ENCODE measurements around the gene UBL4B. TPM values are rescaled to one million over a fixed set of nuclear protein-coding genes. Genes with fewer than 3 reads are reported as not detected.

The UBL4B gene
- total and polyA plus RNA-seq, 2 donors (not counting 1 experiment from before 2014, with no cell fraction given): not detected

GRCh38 chr1:110136911-110137310, 24.7 kb downstream of the UBL4B start:
- no CpG with 5 or more reads among the region's 7 CpGs for WGBS (ENCODE audit: insufficient coverage)
- CTCF ChIA-PET: no interaction called here
- H2AFZ ChIP-seq (ENCODE audit: insufficient read depth, low read depth, low read length, poor library complexity, severe bottlenecking): no peak overlapping the region
- intact Hi-C loops (cut with micrococcal nuclease): no loop called here
- Mint-ChIP-seq H3K4me1 (peaks cover 8% of the 10 kb centered on the region), H3K9me3 (ENCODE audit: insufficient read depth) (no peaks in the 10 kb centered on the region), H3K4me3 (no peak overlapping the region), H3K27ac (no peak overlapping the region), H3K27me3 (peaks cover 58% of the 10 kb centered on the region)
- peaks cover 0 to 27% (median 8%) of the 10 kb centered on the region in 4 experiments for H3K27me3 ChIP-seq (replicated peaks in 1 of 4; ENCODE audit: control extremely low read depth in 1 of 4, control insufficient read depth in 3 of 4, insufficient read depth in 4 of 4, low read length in 3 of 4)
- peak; percentile 29 for DNase-seq
- H3K79me2 ChIP-seq (ENCODE audit: control insufficient read depth, insufficient read depth, low read length): no peaks in the 10 kb centered on the region
- no peak overlapping the region for H3K4me3 ChIP-seq (ENCODE audit: control extremely low read depth in 1 of 5, extremely low read depth in 1 of 5, insufficient read depth in 1 of 5, low read depth in 2 of 5, low read length in 4 of 5)
- no peak overlapping the region for H3K4me2 ChIP-seq (replicated peaks; ENCODE audit: low read depth, low read length, poor library complexity, severe bottlenecking)
- no peak overlapping the region for H3K9ac ChIP-seq (ENCODE audit: low read length)
- TF ChIP-seq CTCF (IDR thresholded peaks at IDR 0.05): no peak
- no peak for TF ChIP-seq EZH2 (IDR thresholded peaks at IDR 0.05; ENCODE audit: borderline replicate concordance, insufficient read depth, low read depth, low read length, poor library complexity, severe bottlenecking)
- no peaks in the 10 kb centered on the region for H3K9me3 ChIP-seq (ENCODE audit: control extremely low read depth in 1 of 3, control insufficient read depth in 2 of 3, insufficient read depth in 1 of 3, low read length in 2 of 3)
- no peaks in the 10 kb centered on the region for H3K36me3 ChIP-seq (replicated peaks in 1 of 2; ENCODE audit: control extremely low read depth in 1 of 2, control insufficient read depth in 1 of 2, extremely low read depth in 1 of 2, insufficient read depth in 2 of 2, low read length in 1 of 2)
- ATAC-seq (ENCODE audit: low read depth): no peak
- H4K20me1 ChIP-seq (ENCODE audit: control insufficient read depth, insufficient read depth, low read length, poor library complexity, severe bottlenecking): no peaks in the 10 kb centered on the region
- H3K4me1 ChIP-seq (ENCODE audit: control insufficient read depth in 2 of 2, insufficient read depth in 2 of 2, low read length in 2 of 2): peaks cover 6 to 7% of the 10 kb centered on the region in 2 donors
- H3K27ac ChIP-seq (ENCODE audit: low read length in 2 of 2): no peak overlapping the region
- POLR2A ChIA-PET: no interaction called here

GRCh38 chr1:110138956-110139355, 26.7 kb downstream of the UBL4B start:
- Histone ChIP-seq H3K4me2 (replicated peaks; ENCODE audit: low read depth, low read length, poor library complexity, severe bottlenecking) (no peak overlapping the region), H3K4me1 (ENCODE audit: control insufficient read depth in 2 of 2, insufficient read depth in 2 of 2, low read length in 2 of 2) (peaks cover 6 to 7% of the 10 kb centered on the region in 2 donors), H3K27me3 (replicated peaks in 1 of 4; ENCODE audit: control extremely low read depth in 1 of 4, control insufficient read depth in 3 of 4, insufficient read depth in 4 of 4, low read length in 3 of 4) (peaks cover 0 to 43% (median 14%) of the 10 kb centered on the region in 4 experiments), H3K36me3 (replicated peaks in 1 of 2; ENCODE audit: control extremely low read depth in 1 of 2, control insufficient read depth in 1 of 2, extremely low read depth in 1 of 2, insufficient read depth in 2 of 2, low read length in 1 of 2) (no peaks in the 10 kb centered on the region), H2AFZ (ENCODE audit: insufficient read depth, low read depth, low read length, poor library complexity, severe bottlenecking) (no peak overlapping the region), H3K27ac (ENCODE audit: low read length in 2 of 2) (no peak overlapping the region), H3K9ac (ENCODE audit: low read length) (no peak overlapping the region), H3K9me3 (ENCODE audit: control extremely low read depth in 1 of 3, control insufficient read depth in 2 of 3, insufficient read depth in 1 of 3, low read length in 2 of 3) (no peaks in the 10 kb centered on the region), H4K20me1 (ENCODE audit: control insufficient read depth, insufficient read depth, low read length, poor library complexity, severe bottlenecking) (no peaks in the 10 kb centered on the region), H3K79me2 (ENCODE audit: control insufficient read depth, insufficient read depth, low read length) (no peaks in the 10 kb centered on the region), H3K4me3 (ENCODE audit: control extremely low read depth in 1 of 5, extremely low read depth in 1 of 5, insufficient read depth in 1 of 5, low read depth in 2 of 5, low read length in 4 of 5) (no peak overlapping the region)
- no peak for ATAC-seq (ENCODE audit: low read depth)
- Mint-ChIP-seq H3K27me3 (peaks cover 65% of the 10 kb centered on the region), H3K4me3 (no peak overlapping the region), H3K27ac (no peak overlapping the region), H3K9me3 (ENCODE audit: insufficient read depth) (no peaks in the 10 kb centered on the region), H3K4me1 (peaks cover 8% of the 10 kb centered on the region)
- ChIA-PET POLR2A (no interaction called here), CTCF (no interaction called here)
- 90% methylated on average over 2 of the region's 3 CpGs for WGBS (ENCODE audit: insufficient coverage)
- no peak for DNase-seq
- TF ChIP-seq EZH2 (IDR thresholded peaks at IDR 0.05; ENCODE audit: borderline replicate concordance, insufficient read depth, low read depth, low read length, poor library complexity, severe bottlenecking) (no peak), CTCF (IDR thresholded peaks at IDR 0.05) (no peak)
- intact Hi-C loops (cut with micrococcal nuclease): no loop called here
